Measurements from ENCODE around the gene ALK.
"Not testable (repeated sequence)": the region's sequence is repeated elsewhere in the genome, so short reads cannot be mapped to it uniquely, and the experiment has no call there.

Gene ALK

DNA sequence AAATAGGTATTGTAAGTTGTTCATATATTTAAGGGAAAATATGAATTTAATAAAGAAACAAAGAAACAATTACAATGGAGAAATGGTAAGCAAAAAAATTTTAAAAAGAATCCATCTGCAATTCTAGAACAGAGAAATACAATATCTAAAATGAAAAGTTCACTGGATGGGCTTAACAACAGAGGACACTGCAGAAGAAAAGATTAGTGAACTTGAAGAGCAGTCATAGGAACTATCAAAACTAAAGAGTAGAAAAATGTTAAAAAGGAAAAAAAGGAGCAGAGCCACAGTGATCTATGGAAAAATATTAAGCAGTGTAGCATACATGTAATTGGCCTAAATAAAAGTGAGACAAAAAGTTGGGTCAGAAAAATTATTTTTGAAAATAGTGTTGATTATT, 83.5 kb downstream of the ALK start:
- no peak for DNase-seq

- DNase-seq: no peak
Observed at GRCh38 chr2:29834624-29835023, 86.8 kb downstream of the ALK start.

DNA sequence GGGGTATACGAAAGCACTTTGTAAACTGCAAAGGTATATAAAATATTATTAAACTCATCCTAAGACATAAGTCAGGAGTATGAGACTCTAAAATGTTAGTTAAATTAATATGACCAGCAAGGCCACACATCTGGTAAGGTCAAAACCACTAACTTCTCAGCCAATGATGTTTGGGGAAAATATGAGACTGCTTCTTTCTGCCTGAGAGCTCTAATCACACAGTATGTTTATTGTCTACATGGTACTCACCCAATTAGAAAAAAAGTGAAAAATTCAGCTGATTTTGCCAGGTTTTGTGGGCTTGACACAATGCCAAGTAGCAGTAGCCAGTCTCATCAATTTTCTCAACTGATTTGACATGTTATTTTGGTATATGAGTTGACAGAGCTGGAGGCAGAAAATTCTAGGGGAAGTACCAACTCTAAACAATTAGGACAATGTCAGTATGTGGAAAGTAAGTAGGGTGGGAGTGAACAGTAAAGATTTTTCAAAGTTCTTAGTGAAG, 87.3 kb downstream of the ALK start:
- DNase-seq: no peak

GRCh38 chr2:29831560-29831959, 89.8 kb downstream of the ALK start:
- DNase-seq: no peak

- no peak for DNase-seq
Observed at GRCh38 chr2:29829841-29830240, 91.5 kb downstream of the ALK start.

GRCh38 chr2:29824145-29824544, 97.2 kb downstream of the ALK start:
- not testable (repeated sequence) for DNase-seq

DNA sequence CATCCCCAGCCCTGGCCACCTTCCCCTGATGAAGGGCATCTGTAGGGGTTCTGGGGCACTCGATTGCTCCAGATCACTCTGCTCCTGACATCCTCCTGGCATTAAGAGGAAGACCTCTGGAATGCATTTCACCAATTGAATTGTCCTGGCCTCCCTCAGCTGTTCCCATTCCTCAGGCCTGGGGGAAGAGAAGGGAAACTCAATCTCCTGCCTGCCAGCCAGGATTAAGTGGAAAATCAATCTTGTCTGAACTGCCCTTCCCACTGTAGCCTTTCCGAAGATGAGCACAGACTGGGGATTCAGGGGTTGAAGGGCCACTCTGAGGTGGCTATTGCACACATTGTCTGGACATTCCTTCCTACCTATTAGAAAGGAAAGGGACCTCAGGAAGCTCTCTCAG, 99.8 kb downstream of the ALK start:
- DNase-seq: no peak

DNA sequence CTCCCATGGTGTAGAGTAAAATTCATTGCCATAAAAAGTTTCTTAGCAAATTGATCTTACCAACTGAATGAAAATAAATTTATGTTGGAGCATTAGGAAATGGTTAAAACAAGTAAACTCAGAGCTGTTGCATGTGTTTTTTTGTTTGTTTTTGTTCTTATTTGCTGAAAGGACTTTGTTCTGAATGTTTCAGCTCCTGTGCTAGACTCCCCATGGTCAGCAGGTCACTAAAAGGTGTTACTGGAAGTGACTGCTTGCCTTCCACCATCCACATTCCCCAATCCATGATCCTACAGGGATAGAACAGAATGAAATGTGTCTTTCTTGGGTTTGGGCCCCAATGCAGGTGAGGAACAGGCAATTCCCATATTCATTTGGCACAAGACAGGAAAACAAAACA, 101.8 kb downstream of the ALK start:
- DNase-seq: no peak

DNA sequence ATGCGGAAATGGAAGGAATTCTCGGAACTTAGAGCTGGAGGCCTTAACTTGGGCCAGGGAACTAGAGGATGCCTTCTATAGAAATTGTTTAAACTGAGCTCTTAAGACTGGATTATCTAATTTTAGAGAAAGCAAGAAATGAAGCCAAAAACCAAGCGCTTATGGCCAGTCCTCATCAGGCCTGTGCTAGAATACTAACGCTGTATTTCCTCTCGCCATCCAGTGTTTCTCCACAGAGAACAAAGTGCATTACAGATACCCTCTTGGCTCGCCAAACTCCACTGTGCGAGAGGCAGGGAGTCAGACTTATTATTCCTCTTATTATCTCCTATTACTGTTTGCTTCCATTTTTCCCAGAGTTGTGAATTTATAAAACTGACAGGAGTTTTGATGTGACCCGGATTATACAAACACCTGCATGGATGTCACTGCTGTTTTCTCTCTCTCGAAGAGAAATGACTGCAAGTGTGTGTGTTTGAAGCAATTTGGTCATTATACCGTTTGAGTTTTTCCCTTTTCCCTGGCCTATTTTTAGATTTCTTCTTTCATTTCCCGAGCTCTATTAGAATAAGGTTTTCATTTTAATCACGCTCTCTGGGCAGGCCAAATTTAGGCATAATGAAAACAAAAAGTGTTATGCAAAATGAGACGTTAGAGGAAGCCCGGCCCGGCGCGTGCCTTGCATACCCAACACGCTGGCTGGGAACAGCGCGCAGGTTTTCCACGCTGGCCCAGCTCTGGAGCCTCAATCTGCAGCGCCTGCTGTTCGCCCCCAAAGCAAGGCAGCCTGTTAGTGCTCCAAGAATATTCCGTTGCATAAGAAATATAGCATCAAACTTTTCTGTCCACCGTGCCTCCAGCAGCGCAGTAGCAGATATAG, 103.3 kb downstream of the ALK start:
- DNase-seq: no peak

GRCh38 chr2:29817299-29817698, 104.1 kb downstream of the ALK start:
- DNase-seq: no peak

- DNase-seq: no peak
Observed at GRCh38 chr2:29816651-29817050, 104.7 kb downstream of the ALK start.

DNA sequence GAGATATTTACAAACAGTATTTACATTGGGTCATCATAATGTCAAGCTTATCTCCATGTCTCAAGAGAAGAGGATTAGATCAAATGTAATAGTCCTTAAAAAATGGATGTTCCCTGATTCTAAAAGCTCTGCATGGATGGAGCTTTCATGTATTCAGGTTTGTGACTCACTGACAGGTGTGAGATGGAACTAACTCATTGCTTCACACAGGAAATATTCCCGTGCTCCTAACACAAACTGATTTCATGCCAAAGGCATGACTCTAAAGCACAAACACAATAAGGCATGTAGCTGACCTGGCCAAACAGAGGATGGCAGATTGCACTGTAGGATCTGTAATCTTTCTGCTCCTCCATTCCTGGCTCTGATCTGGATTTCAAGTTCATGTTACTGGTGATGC, 110.0 kb downstream of the ALK start:
- no peak for DNase-seq

GRCh38 chr2:29810956-29811355, 110.4 kb downstream of the ALK start:
- DNase-seq: peak; percentile 12

- DNase-seq: no peak
Observed at GRCh38 chr2:29808321-29808720, 113.1 kb downstream of the ALK start.

- DNase-seq: no peak
Observed at GRCh38 chr2:29807082-29807481, 114.3 kb downstream of the ALK start.

GRCh38 chr2:29806461-29806860, 114.9 kb downstream of the ALK start:
- DNase-seq: no peak

DNA sequence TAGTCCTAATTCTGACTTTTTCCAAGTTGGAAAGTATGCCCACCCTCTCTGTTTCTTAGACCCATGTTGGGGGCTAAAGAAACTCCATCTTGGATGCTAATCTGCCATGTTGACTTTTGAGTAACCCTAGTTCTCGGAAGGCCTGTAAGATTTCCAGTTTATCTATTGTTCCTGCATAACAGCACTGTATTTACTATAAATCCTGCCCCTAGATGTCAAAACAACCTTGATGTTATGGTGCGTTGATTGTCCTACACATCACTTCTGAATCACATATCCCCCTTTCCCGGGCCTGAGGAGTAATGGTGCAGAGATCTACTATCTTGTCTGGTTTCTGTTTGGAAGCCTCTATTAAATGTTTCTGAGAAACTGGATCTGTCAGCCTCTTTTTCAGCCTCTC, 116.7 kb downstream of the ALK start:
- no peak for DNase-seq

GRCh38 chr2:29803537-29803936, 117.8 kb downstream of the ALK start:
- no peak for DNase-seq

DNA sequence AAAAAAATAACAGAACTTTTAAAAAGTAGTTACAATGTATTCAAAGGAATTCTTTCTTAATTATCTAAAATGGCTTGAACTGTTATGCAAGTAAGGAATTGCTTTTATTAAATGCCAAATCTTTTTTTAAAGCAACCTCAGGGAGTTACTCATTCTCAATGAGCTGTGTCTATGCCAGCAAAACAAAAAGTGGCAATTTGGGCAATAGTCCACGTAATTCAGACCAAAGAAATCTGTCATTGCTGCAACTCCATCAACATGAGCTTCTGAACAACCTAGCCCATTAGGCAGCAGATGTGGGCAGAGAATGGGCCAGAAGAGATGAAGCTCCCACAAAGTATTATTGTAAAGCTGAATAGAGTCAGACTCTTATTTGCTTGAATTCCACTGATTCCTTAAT, 118.4 kb downstream of the ALK start:
- no peak for DNase-seq

GRCh38 chr2:29799628-29800027, 121.8 kb downstream of the ALK start:
- no peak for DNase-seq

DNA sequence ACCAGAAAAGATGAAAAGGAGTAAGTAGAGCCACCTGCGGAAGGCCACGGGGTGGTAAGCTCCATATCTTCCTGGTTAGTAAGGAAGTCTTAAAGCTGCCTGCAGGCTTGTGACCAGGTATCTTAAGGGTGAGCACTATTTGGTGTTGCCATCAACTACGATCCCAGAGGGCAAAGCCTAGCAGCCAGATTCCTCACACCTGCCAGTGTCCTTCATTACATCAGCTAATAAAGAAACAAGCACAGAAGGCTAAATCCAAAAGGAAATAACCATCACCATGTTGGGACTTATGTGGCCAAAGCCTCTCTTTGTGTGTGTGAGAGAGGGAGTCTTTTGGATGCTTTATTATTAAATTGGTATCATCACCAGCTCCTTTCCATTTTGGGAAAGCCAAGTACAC, 123.5 kb downstream of the ALK start:
- DNase-seq: no peak

DNA sequence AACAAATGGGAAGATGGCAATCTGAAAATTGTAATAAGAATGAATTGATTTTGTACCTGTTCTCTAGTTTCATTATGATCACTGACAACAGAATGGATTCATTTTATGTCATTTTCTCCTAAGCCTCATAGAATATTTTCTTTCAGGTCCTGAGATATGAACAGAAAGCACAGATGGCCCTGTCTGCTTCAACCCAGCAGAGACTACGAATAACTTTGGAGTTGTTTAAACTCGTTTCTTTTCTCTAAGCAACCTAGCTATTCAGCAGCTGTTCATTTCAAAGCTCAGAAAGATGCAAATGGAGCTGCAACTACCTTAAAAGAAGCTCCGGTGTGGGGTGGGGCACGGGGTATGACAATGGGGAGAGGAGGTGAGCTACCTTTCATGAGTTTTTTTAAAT, 124.9 kb downstream of the ALK start:
- no peak for DNase-seq

DNA sequence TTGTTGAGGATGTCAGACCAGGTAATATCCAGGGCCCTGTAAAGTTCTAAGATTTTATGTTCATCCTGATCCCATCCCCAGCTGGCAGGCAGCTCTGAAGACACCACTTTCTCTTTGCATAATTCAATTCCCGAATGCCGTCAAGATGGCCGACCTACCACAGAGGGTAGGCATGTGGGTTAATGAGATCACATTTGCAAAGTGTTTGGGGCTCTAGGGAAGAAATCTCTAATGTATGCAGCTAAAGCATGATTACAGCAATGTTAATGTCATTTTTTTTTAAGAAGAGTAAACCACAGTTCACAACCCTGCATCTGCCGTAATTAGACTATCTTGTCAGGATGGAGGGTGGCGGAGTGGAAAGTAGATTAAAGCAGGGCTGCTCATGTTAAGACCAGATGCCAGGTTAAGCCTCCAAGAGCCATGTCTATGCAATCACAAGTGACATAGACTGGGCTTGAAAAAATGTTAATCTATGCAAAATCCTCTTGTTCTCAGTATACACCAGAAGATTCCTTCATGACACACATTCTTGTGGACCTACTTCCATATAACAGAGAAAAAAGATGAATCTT, 131.4 kb downstream of the ALK start:
- DNase-seq: no peak
